ES-I3 (cell line): ENCODE data around the gene MTUS2.
A peak's percentile ranks its signal among the peaks of the same experiment; 100 is the strongest.
"Not testable (repeated sequence)": the region's sequence is repeated elsewhere in the genome, so short reads cannot be mapped to it uniquely, and the experiment has no call there.

Source experiments
- H3K36me3 ChIP-seq: 2 replicates; pipeline ENCODE4 v1.6.1; 2013; ENCODE audit warnings: mild to moderate bottlenecking, low read length, control low read depth, moderate library complexity; ENCODE audit not compliant: insufficient read depth
- H3K4me1 ChIP-seq: 2 replicates; pipeline ENCODE4 v1.6.1; 2013; ENCODE audit warnings: mild to moderate bottlenecking, control low read depth, low read length; ENCODE audit not compliant: insufficient read depth
- H3K9ac ChIP-seq: 2 replicates; pipeline ENCODE4 v1.6.1; 2013; ENCODE audit warnings: low read depth, mild to moderate bottlenecking, low read length, moderate library complexity
- H3K9me3 ChIP-seq: 2 replicates; pipeline ENCODE4 v1.6.1; 2013; ENCODE audit warnings: mild to moderate bottlenecking, low read length, moderate library complexity; ENCODE audit not compliant: control insufficient read depth, insufficient read depth

MTUS2 gene

GRCh38 chr13:29386246-29386645 lies 566.1 kb downstream of the MTUS2 start:
- H3K9ac ChIP-seq, result no peak overlapping the region
- H3K36me3 ChIP-seq, result no peaks in the 10 kb centered on the region
- H3K9me3 ChIP-seq, result no peaks in the 10 kb centered on the region
- no peaks in the 10 kb centered on the region for H3K4me1 ChIP-seq

- not testable (repeated sequence) for H3K9ac ChIP-seq, H3K9me3 ChIP-seq, H3K4me1 ChIP-seq, H3K36me3 ChIP-seq
These were observed 570.5 kb downstream of the MTUS2 start for GRCh38 chr13:29390598-29390997.

GRCh38 chr13:29396446-29396845 lies 576.3 kb downstream of the MTUS2 start:
- Histone ChIP-seq H3K36me3 (no peaks in the 10 kb centered on the region), H3K4me1 (no peaks in the 10 kb centered on the region), H3K9me3 (no peaks in the 10 kb centered on the region), H3K9ac (no peak overlapping the region)

GRCh38 chr13:29397265-29397664 lies 577.1 kb downstream of the MTUS2 start:
- H3K36me3 ChIP-seq, result no peaks in the 10 kb centered on the region
- H3K9ac ChIP-seq, result no peak overlapping the region
- no peaks in the 10 kb centered on the region for H3K9me3 ChIP-seq
- H3K4me1 ChIP-seq, result no peaks in the 10 kb centered on the region

DNA sequence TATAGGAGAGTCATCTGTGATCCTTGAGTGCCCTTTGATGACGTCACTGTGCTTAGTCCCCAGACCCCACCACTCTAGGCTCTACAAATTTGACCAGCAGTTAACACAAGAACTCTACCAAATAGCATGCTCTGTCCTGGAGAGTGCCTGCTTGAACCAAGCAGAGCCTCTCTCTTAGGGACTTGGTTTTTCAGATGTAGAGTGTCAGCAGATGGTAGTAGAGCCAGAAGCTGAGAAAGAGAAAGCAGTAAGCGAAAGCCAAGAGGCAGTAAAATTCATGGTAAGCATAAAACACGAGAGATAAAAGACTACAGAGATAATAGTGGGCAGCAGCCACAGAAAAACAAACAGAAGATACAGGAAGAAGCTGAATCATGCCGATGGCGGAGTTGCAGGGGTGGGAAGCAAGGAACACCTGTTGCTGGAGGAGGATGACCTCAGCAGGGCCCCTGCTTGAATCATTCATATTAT lies 582.1 kb downstream of the MTUS2 start:
- Histone ChIP-seq H3K9me3 (no peaks in the 10 kb centered on the region), H3K36me3 (no peaks in the 10 kb centered on the region), H3K9ac (no peak overlapping the region), H3K4me1 (no peaks in the 10 kb centered on the region)

DNA sequence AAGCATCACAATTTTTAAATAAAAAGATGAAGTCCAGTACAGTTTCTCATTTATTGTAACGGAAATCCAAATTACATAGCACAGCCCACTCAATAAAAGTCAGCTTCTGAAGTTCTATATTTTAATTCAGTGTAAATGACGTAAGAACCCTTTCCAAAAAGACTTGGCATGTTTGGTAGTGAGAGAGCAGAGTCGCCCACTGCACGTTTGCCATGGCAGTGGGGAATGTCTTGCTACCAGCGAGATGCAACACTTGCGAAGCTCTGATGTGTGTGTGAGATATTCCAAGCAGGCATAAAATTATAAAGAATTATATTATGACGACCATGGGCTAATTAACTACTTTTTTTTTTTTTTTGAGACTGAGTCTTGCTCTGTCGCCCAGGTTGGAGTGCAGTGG lies 585.3 kb downstream of the MTUS2 start:
- H3K4me1 ChIP-seq, result no peaks in the 10 kb centered on the region
- H3K9ac ChIP-seq, result no peak overlapping the region
- H3K36me3 ChIP-seq, result no peaks in the 10 kb centered on the region
- no peaks in the 10 kb centered on the region for H3K9me3 ChIP-seq

DNA sequence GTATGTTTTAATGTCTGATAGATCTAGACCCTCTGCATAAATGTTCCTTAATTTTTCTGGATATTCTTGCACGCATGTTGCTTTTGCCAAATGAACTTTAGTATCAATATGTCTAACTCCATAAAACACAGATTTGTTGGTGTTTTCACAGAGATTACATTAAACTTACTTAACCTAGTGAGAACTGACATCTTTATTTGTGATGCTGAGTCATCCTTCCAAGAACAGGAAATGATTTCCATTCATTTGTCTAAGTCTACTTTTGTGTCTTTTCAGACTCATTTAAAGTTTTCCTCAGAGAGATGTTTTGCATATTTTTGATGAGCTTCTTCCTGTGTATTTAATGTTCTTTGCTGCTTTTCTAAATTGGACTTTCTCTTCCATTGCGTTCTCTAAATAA lies 591.3 kb downstream of the MTUS2 start:
- Histone ChIP-seq H3K36me3 (no peaks in the 10 kb centered on the region), H3K9me3 (no peaks in the 10 kb centered on the region), H3K4me1 (no peaks in the 10 kb centered on the region), H3K9ac (no peak overlapping the region)

DNA sequence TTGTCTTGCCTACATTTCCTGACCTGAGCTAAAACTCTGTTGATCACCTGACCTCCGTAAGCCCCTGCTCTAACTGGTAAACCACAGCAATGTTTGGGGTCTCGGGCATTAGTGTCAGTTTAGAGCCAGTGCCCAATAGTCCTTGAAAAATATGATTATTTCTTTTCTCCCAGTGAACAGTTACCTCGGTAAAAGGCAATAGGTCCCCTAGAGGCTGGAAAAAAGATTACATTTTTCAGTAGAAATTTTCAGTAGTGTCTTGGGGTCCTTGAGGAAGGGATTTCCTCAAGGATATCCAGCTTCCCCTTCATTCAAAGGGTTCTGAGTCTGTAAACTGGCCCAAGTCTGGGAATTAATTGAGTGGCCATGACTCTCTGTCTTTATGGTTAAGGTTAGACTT lies 597.9 kb downstream of the MTUS2 start:
- Histone ChIP-seq H3K4me1 (no peaks in the 10 kb centered on the region), H3K9ac (no peak overlapping the region), H3K36me3 (no peaks in the 10 kb centered on the region), H3K9me3 (no peaks in the 10 kb centered on the region)

DNA sequence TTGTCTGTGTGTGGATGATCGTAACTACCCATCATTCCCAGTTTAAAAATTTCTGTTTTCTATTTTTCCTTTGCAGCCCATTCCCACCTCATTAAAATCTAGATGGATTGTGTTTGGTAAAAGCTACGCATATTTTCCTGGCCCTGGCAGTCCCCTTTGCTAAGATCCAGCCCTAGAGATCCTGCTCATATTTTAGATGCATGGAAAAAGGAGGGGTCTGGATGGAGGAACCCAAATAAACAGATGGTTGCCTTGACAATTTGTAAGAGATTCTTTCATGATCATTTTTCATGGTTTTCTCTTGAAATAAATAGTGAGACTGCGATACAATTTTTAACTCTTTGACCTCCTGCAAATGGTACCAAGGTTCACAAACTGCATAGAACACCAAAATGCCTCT lies 601.0 kb downstream of the MTUS2 start:
- Histone ChIP-seq H3K9me3 (no peaks in the 10 kb centered on the region), H3K36me3 (no peaks in the 10 kb centered on the region), H3K4me1 (no peaks in the 10 kb centered on the region), H3K9ac (no peak overlapping the region)

DNA sequence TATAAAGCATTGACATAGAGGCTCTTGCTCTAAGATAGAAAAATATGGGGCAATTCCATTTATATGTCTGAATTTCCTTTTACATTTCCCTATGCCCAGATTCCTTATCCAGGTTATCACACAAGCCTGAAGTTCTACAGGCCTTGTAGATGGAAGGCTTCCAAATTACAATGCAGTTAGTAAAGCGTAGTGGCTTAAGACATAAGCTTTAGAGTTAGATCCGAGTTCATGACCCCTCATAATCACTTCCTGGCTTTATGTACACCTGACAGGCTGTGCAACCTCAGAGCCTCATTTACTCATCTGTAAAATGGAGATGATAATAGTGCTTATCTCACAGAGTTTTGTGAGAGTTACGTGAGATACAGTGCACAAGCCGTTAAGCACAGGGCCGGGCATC lies 601.9 kb downstream of the MTUS2 start:
- no peaks in the 10 kb centered on the region for H3K4me1 ChIP-seq
- no peak overlapping the region for H3K9ac ChIP-seq
- H3K36me3 ChIP-seq, result no peaks in the 10 kb centered on the region
- no peaks in the 10 kb centered on the region for H3K9me3 ChIP-seq

DNA sequence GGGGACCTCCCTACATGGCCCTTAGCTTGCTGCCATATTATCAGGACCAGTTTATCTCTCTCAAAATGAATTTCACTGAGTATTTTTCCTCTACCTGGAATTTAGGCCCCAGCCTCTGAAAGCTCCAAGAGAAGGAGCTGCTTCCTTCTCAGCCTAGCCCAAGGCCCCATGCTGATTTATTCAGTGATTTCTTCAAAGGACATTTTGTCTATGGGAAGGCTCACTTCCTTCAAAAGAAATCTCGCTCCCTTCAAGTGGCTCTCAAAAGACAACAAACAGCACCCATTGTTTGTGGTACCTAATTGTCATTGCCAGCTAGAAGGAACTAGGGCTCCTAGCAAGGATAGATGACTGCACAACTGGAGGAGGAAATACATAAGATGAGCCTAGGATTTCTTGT lies 602.9 kb downstream of the MTUS2 start:
- no peaks in the 10 kb centered on the region for H3K9me3 ChIP-seq
- H3K4me1 ChIP-seq, result no peaks in the 10 kb centered on the region
- H3K36me3 ChIP-seq, result no peaks in the 10 kb centered on the region
- H3K9ac ChIP-seq, result no peak overlapping the region

DNA sequence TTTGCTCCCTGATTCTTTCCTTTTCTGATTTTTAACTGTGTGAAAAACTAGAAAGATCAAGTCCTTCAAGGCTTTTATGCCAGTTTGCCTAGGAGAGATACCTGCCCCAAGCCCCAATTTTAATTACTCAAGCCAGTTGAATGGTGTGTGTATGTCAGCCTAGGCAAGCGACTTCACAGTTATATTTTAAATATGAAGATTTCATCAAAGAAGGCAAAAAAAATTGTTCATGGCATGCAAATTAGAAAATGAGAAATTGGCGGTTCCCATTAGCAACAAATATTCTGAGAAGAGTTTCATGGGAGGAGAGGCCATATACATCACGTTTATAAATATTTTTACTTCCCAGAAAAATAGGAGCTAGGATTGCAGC lies 607.8 kb downstream of the MTUS2 start:
- peak overlapping the region; percentile 36; the same call in 1 of the 2 replicates for H3K9ac ChIP-seq

DNA sequence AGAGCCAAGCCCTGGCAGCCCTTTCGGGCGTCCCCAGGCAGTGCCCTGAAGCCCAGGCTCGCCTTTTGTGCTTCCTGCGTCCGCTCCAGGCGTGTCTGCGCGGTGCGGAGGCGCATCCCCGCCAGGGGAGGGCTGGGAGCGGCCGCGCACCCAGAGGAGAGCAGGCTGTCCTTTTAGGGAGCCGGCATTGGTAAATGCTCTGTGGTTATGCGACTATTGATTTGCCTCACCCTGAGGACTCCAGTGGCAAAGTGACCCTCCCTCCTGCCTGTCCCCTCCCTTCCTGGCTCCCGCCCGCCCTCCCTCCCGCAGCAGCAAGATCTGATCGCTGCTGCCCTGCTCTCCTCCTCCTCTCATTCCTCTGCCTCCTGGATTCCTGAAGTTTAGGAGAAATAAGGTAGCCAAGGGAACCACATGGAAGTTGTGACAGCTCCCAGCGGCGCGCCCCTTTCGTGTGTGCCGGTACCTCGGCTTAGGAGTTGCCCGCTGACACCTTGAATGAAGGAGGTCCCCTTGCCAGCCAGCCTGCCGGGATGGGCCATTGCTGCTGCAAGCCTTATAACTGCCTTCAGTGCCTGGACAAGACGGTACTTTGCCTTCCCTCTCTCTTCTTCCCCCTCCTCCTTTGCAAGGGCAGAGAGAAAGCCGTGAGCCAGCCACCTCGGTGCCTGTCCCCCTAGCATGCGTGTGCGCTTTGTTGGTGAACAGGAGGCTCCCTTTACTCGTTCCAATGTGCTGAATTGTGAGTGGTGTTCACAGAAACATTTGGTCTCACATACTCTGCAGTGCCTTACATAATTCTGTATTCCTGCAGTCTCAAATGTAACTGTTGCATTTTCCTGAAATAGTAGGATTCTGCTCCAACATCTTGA lies 608.4 kb downstream of the MTUS2 start:
- H3K4me1 ChIP-seq, result no peaks in the 10 kb centered on the region; the same call in 1 of the 2 replicates
- no peaks in the 10 kb centered on the region for H3K36me3 ChIP-seq
- peak overlapping the region; percentile 36; the same call in 1 of the 2 replicates for H3K9ac ChIP-seq
- no peaks in the 10 kb centered on the region for H3K9me3 ChIP-seq

More for the DNA sequence above, 607.8 kb downstream of the MTUS2 start:
- no peaks in the 10 kb centered on the region for H3K36me3 ChIP-seq
- H3K9me3 ChIP-seq, result no peaks in the 10 kb centered on the region
- no peaks in the 10 kb centered on the region; the same call in 1 of the 2 replicates for H3K4me1 ChIP-seq

DNA sequence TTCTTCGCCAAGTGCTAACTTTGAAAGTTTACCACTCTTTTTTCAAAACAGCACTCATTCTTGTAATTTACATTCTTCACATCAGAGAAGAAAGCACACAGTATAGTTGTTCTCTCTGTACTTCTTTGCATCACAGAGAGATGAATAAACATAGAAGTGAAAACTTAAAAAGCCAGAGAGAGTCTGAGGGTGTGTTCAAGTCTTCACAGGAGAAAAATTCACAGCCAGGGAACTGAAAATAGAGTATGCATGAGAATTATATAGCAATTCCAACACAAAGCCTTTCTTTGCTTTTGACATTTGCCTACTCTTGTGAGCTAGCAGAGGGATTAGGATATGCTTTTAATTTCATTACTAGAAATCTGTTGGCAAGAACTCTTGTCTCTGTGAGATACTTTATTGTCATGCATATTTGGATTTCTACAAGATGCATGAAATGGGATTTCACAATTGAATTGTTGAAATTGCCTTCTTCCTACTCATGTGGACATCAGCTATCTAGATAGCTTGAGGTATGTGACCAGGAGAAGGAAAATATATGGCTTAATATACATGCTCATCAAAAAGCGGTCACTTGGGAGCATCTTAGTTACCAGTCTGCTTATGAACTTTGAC lies 609.3 kb downstream of the MTUS2 start:
- no peaks in the 10 kb centered on the region; the same call in 1 of the 2 replicates for H3K4me1 ChIP-seq

More for the DNA sequence above, 609.3 kb downstream of the MTUS2 start:
- Histone ChIP-seq H3K9me3 (no peaks in the 10 kb centered on the region), H3K9ac (no peak overlapping the region), H3K36me3 (no peaks in the 10 kb centered on the region)
